Germinal center (tissue), 1 donor: ENCODE results near the gene MAPK1.
"Not testable (repeated sequence)": the region's sequence is repeated elsewhere in the genome, so short reads cannot be mapped to it uniquely, and the experiment has no call there.

Experiments used
- DNase-seq: peaks from one replicate; pipeline ENCODE4 v3.0.0; 2012; ENCODE audit warnings: mixed read lengths, low spot score

The MAPK1 gene

GRCh38 chr22:21818487-21819182 is 48.8 kb downstream of the MAPK1 start:
- no peak for DNase-seq

- DNase-seq, result not testable (repeated sequence)
Measured at GRCh38 chr22:21817497-21817853, 50.0 kb downstream of the MAPK1 start.

- peak; percentile 79 for DNase-seq
Measured at GRCh38 chr22:21816787-21817496, 50.5 kb downstream of the MAPK1 start.

GRCh38 chr22:21816472-21816786 is 51.0 kb downstream of the MAPK1 start:
- DNase-seq, result no peak

- DNase-seq, result no peak
Measured at GRCh38 chr22:21815958-21816357, 51.5 kb downstream of the MAPK1 start.

DNA sequence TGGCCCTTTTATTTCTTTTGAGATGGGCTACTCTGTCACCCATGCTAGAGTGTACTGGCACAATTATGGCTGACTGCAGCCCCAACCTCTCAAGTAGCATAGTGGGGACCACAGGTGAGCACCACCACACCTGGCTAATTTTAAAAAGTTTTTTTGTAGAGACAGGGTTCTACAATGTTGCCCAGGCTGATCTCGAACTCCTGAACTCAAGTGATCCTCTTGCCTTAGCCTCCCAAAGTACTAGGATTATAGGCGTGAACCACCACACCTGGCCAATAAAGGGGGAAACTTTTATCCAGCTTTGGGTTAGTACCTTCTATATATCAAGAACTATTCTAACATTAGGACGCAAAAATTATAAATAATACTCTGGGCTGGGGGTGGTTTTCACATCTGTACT is 52.1 kb downstream of the MAPK1 start:
- no peak for DNase-seq

- DNase-seq, result no peak
Measured at GRCh38 chr22:21811982-21812381, 55.5 kb downstream of the MAPK1 start.

GRCh38 chr22:21807544-21808529 is 59.6 kb downstream of the MAPK1 start:
- DNase-seq, result no peak

DNA sequence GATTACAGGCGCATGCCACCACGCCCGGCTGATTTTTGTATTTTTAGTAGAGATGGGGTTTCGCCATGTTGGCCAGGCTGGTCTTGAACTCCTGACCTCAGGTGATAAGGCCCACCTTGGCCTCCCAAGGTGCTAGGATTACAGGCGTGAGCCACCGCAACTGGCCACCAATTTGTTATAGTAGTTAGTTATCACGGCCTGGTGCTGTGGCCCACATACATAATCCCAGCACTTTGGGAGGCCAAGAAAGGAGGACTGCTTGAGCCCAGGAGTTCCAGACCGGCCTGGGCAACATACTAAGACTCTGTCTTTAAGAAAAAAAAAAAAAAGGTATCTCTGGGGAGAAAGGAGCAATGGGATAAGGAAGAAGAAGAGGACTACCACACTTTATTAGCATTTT is 62.1 kb downstream of the MAPK1 start:
- not testable (repeated sequence) for DNase-seq

DNA sequence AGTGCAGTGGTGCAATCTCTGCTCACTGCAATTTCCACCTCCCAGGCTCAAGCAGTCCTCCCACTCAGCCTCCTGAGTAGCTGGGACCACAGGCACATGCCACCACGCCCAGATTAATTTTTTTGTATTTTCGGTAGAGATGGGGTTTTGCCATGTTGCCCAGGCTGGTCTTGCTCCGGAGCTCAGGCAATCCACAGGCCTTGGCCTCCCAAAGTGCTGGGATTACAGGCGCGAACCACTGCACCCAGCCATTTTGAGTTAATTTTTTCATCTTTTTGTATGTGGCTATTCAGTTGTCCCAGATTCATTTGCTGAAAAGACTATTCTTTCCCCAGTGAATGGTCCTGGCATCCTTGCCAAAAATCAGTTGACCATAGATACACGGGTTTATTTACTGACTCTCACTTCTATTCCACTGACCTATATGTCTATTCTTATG is 63.6 kb downstream of the MAPK1 start:
- DNase-seq, result no peak

DNA sequence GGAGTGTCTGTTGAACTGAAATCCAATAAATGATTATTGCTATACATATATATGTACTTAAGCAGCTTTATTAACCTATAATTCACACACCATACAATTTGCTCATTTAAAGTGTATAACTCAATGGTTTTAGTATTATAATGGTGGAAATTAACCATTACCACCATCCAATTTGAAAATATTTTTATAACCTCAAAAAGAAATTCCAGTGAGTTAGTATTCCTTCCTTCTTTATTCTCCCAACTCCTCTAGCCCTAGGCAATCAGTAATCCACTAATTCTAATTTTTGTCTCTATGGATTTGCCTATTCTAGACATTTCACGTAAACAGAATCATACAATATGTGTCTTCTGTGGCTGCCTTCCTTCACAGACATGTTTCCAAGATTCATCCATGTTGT is 64.8 kb downstream of the MAPK1 start:
- no peak for DNase-seq

- no peak for DNase-seq
Measured at GRCh38 chr22:21802056-21802455, 65.4 kb downstream of the MAPK1 start.

DNA sequence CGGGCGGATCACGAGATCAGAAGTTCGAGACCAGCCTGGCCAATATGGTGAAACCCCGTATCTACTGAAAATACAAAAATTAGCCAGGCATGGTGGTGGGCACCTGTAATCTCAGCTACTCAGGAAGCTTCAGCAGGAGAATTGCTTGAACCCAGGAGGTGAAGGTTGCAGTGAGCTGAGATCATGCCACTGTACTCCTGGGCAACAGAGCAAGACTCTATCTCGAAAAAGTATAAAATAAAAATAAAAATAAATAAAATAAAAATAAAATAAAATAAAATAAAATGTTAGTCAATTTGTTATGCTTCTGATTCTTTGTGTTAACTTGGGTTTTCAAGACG is 66.2 kb downstream of the MAPK1 start:
- DNase-seq, result not testable (repeated sequence)

DNA sequence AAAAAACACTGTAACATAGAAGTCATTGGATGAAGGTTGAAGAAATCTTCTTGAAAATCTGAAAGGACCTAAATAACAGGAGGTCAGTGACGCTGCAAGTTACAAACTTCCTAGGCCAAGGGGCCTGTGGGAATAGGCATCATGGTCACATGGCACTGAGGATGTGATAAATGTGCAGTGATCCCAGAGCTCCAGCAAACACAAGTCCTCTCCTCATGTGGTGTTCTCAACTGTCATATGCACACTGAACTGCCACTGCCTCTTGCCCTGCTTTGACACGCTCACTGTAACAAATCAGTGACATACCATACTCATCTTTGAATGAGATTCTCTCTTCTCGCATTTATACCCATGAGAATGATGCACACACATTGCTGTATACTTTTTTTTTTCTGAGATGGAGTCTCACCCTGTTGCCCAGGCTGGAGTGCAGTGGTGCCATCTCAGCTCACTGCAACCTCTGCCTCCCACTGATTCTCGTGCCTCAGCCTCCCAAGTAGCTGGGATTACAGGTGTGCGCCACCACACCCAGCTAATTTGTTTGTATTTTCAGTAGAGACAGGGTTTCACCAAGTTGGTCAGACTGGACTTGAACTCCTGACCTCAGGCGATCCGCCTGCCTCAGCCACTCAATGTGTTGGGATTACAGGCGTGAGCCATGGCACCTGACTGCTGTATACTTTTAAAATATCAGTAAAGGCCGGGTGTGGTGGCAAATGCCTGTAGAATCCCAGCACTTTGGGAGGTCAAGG is 66.7 kb downstream of the MAPK1 start:
- no peak for DNase-seq

GRCh38 chr22:21797444-21798221 is 69.8 kb downstream of the MAPK1 start:
- DNase-seq, result no peak

DNA sequence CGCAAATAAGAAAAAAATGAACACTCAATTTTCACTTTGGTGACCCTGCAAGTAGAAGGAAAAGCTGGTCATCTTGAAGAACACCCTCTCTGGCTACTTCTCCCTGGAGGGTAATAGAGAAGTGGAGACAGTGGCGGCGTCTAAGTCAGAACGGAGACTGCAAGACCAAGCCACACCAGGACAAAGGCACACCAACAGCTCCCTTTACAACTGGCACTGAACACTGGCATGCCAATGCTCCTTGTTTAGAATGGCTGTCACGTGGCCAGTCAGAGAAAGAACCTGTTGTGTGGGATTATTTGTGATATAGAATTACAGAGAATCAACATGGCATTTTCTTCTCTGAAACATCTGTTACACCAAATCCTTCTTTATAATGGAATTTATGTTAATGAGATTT is 70.6 kb downstream of the MAPK1 start:
- no peak for DNase-seq

- no peak for DNase-seq
Measured at GRCh38 chr22:21796231-21796630, 71.2 kb downstream of the MAPK1 start.

DNA sequence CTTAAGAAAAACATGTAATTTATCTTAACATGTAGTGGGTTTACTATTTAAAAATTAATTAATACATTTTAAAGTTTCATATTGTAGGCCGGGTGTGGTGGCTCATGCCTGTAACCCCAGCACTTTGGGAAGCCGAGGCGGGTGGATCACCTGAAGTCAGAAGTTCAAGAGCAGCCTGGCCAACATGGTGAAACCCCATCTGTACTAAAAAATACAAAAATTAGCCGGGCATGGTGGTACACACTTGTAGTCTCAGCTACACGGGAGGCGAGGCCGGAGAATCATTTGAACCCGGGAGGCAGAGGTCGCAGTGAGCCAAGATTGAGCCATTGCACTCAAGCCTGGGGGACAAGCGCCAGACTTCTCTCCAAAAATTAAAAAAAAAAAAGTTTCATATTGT is 73.7 kb downstream of the MAPK1 start:
- not testable (repeated sequence) for DNase-seq

- no peak for DNase-seq
Measured at GRCh38 chr22:21791635-21792625, 75.5 kb downstream of the MAPK1 start.
